Astrocyte (in vitro differentiated cells and primary cell): Measurements from ENCODE around the gene ZKSCAN3. TPM values are rescaled to one million over a fixed set of nuclear protein-coding genes. Genes with fewer than 3 reads are reported as not detected.
"Not testable (repeated sequence)": the region's sequence is repeated elsewhere in the genome, so short reads cannot be mapped to it uniquely, and the experiment has no call there.

Experiments used
- DNase-seq: peaks from one replicate; pipeline ENCODE4 v3.0.0-alpha.2; 2010; ENCODE audit warnings: low read depth
- FAIRE-seq: peaks from 2 replicates; lab custom pipeline; 2011; peaks lifted over from hg19 to GRCh38; lab: Jason Lieb, UNC
- H2AFZ ChIP-seq: 2 replicates; pipeline ENCODE4 v1.6.0; 2012; ENCODE audit warnings: low read depth, low read length, inconsistent platforms
- H3K27ac ChIP-seq: 2 replicates; pipeline ENCODE4 v1.5.1; 2011; ENCODE audit warnings: low read depth, low read length, inconsistent platforms
- H3K27me3 ChIP-seq: 2 replicates; pipeline ENCODE4 v1.6.0; 2011; ENCODE audit warnings: low read length, inconsistent platforms; ENCODE audit not compliant: insufficient read depth
- H3K36me3 ChIP-seq: 2 replicates; pipeline ENCODE4 v1.5.1; 2011; ENCODE audit warnings: low read length, inconsistent platforms; ENCODE audit not compliant: insufficient read depth
- H3K4me1 ChIP-seq: 2 replicates; pipeline ENCODE4 v1.5.1; 2011; ENCODE audit warnings: low read length, inconsistent platforms; ENCODE audit not compliant: insufficient read depth
- H3K4me2 ChIP-seq: 2 replicates; pipeline ENCODE4 v1.6.0; 2012; ENCODE audit warnings: low read length, inconsistent platforms
- H3K4me3 ChIP-seq: 2 replicates; pipeline ENCODE4 v1.5.1; 2011; ENCODE audit warnings: low read depth, mild to moderate bottlenecking, low read length, inconsistent platforms; ENCODE audit not compliant: insufficient read depth
- H3K79me2 ChIP-seq: 2 replicates; pipeline ENCODE4 v1.6.0; 2012; ENCODE audit warnings: mild to moderate bottlenecking, low read length, inconsistent platforms; ENCODE audit not compliant: insufficient read depth
- H3K9ac ChIP-seq: 2 replicates; pipeline ENCODE4 v1.6.0; 2012; ENCODE audit warnings: mild to moderate bottlenecking, low read length, inconsistent platforms
- H3K9me3 ChIP-seq: 2 replicates; pipeline ENCODE4 v1.5.1; 2012; ENCODE audit warnings: low read depth, mild to moderate bottlenecking, low read length, inconsistent platforms; ENCODE audit not compliant: insufficient read depth
- H4K20me1 ChIP-seq: 2 replicates; pipeline ENCODE4 v1.6.0; 2012; ENCODE audit warnings: low read length, inconsistent platforms; ENCODE audit not compliant: insufficient read depth
- H3K27ac Mint-ChIP-seq: one replicate; pipeline ENCODE4 v1.8.0; 2021; ENCODE audit warnings: mild to moderate bottlenecking, mixed read lengths; ENCODE audit not compliant: unreplicated experiment
- H3K27me3 Mint-ChIP-seq: one replicate; pipeline ENCODE4 v1.8.0; 2021; ENCODE audit warnings: low read depth, mixed read lengths; ENCODE audit not compliant: unreplicated experiment
- H3K36me3 Mint-ChIP-seq: one replicate; pipeline ENCODE4 v1.8.0; 2021; ENCODE audit warnings: low read depth, mixed read lengths; ENCODE audit not compliant: unreplicated experiment
- H3K4me1 Mint-ChIP-seq: one replicate; pipeline ENCODE4 v1.8.0; 2021; ENCODE audit warnings: low read depth, mixed read lengths; ENCODE audit not compliant: unreplicated experiment
- H3K4me3 Mint-ChIP-seq: one replicate; pipeline ENCODE4 v1.8.0; 2021; ENCODE audit warnings: mild to moderate bottlenecking, moderate library complexity, mixed read lengths; ENCODE audit not compliant: unreplicated experiment
- H3K9me3 Mint-ChIP-seq: one replicate; pipeline ENCODE4 v1.8.0; 2021; ENCODE audit warnings: mild to moderate bottlenecking, mixed read lengths; ENCODE audit not compliant: unreplicated experiment
- EZH2 ChIP-seq: IDR thresholded peaks from 2 replicates; pipeline ENCODE4 v1.6.1; 2012; ENCODE audit warnings: mild to moderate bottlenecking, low read length, inconsistent platforms; ENCODE audit not compliant: insufficient read depth
- total RNA-seq: library from RNA; stranded (reverse); gene quantifications from 2 replicates; pipeline ENCODE4 v1.2.1, GENCODE V29; 2021
- TF ChIP-seq, protein P1 (sequence below): IDR thresholded peaks from 2 replicates; pipeline ENCODE4 v1.5.1; 2011; ENCODE audit warnings: low read depth, mild to moderate bottlenecking, inconsistent platforms, low read length, moderate library complexity; ENCODE audit not compliant: insufficient read depth

The ZKSCAN3 gene
- total RNA-seq, 1 donor from 2014 or later, result 8.0 TPM

DNA sequence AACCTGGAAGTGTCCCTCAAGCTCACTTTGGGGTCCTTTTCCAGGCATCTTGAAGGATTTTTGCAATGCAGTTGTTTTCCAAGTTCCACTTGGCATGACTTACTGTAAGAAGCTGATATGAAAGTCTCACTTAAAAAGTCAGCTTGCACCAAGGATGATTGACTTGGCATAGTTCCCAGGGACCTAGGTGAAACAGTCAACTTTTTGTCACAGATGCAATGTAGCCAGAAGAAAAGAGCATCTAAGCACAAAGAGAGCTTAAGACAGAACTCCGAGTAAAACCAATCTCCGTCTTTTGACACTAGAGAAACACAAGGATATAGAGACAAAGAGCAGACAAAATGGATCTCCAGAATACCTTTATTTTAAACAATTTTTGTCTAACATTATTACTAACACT, 52.5 kb downstream of the ZKSCAN3 start:
- Histone ChIP-seq H3K9me3 (no peaks in the 10 kb centered on the region), H2AFZ (no peak overlapping the region), H3K36me3 (peaks cover 2% of the 10 kb centered on the region), H3K27ac (no peak overlapping the region), H3K4me2 (no peak overlapping the region), H3K4me1 (peaks cover 4% of the 10 kb centered on the region), H3K27me3 (no peaks in the 10 kb centered on the region), H4K20me1 (no peaks in the 10 kb centered on the region), H3K4me3 (no peak overlapping the region), H3K9ac (no peak overlapping the region), H3K79me2 (peaks cover 21% of the 10 kb centered on the region)
- FAIRE-seq (no peak), DNase-seq (no peak)
- TF ChIP-seq, protein P1, sequence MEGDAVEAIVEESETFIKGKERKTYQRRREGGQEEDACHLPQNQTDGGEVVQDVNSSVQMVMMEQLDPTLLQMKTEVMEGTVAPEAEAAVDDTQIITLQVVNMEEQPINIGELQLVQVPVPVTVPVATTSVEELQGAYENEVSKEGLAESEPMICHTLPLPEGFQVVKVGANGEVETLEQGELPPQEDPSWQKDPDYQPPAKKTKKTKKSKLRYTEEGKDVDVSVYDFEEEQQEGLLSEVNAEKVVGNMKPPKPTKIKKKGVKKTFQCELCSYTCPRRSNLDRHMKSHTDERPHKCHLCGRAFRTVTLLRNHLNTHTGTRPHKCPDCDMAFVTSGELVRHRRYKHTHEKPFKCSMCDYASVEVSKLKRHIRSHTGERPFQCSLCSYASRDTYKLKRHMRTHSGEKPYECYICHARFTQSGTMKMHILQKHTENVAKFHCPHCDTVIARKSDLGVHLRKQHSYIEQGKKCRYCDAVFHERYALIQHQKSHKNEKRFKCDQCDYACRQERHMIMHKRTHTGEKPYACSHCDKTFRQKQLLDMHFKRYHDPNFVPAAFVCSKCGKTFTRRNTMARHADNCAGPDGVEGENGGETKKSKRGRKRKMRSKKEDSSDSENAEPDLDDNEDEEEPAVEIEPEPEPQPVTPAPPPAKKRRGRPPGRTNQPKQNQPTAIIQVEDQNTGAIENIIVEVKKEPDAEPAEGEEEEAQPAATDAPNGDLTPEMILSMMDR, result no peak
- TF ChIP-seq EZH2, result no peak
- no peaks in the 10 kb centered on the region for H3K9me3 Mint-ChIP-seq
- H3K36me3 Mint-ChIP-seq, result no peaks in the 10 kb centered on the region
- H3K4me3 Mint-ChIP-seq, result no peak overlapping the region
- H3K4me1 Mint-ChIP-seq, result peaks cover 5% of the 10 kb centered on the region
- H3K27me3 Mint-ChIP-seq, result peaks cover 4% of the 10 kb centered on the region
- H3K27ac Mint-ChIP-seq, result no peak overlapping the region

DNA sequence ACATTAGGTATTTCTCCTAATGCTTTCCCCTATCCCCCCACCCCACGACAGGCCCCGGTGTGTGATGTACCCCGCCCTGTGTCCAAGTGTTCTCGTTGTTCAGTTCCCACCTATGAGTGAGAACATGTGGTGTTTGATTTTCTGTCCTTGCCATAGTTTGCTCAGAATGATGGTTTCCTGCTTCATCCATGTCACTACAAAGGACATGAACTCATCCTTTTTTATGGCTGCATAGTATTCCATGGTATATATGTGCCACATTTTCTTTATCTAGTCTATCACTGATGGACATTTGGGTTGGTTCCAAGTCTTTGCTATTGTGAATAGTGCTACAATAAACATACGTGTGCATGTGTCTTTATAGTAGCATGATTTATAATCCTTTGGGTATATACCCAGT, 54.2 kb downstream of the ZKSCAN3 start:
- FAIRE-seq, H3K4me1 Mint-ChIP-seq: not testable (repeated sequence)

DNA sequence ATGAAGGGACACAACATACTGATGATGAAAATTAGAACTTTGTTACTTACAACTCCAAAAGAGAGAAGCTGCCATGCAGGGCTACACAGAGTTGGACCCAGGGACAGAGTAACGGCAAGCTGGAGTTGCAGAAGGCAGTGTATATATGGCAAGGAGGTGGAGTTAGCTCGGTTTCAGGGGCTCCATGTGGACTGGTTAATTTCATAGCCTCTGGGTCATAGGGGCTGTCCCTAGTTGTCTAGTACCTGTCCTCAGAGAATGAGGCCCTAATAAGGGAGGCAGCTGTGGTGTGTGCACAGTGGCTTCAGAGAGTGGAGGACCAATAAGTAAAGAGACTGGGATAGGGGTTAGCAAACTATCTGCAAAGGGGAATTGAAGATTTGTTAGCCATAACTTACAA, 57.7 kb downstream of the ZKSCAN3 start:
- peaks cover 2% of the 10 kb centered on the region for H3K9me3 Mint-ChIP-seq
- H3K4me1 Mint-ChIP-seq, result no peaks in the 10 kb centered on the region
- DNase-seq (no peak), FAIRE-seq (no peak)
- Histone ChIP-seq H3K4me3 (no peak overlapping the region), H4K20me1 (no peaks in the 10 kb centered on the region), H3K36me3 (no peaks in the 10 kb centered on the region), H2AFZ (no peak overlapping the region), H3K4me2 (no peak overlapping the region), H3K27ac (no peak overlapping the region), H3K9ac (no peak overlapping the region), H3K27me3 (peaks cover 2% of the 10 kb centered on the region), H3K4me1 (no peaks in the 10 kb centered on the region), H3K79me2 (no peaks in the 10 kb centered on the region), H3K9me3 (no peaks in the 10 kb centered on the region)
- peaks cover 7% of the 10 kb centered on the region for H3K27me3 Mint-ChIP-seq
- H3K27ac Mint-ChIP-seq, result no peak overlapping the region
- H3K36me3 Mint-ChIP-seq, result no peaks in the 10 kb centered on the region
- TF ChIP-seq, protein P1, result no peak
- no peak for TF ChIP-seq EZH2
- H3K4me3 Mint-ChIP-seq, result no peak overlapping the region

More for the DNA sequence above, 54.2 kb downstream of the ZKSCAN3 start:
- H2AFZ ChIP-seq, H3K27me3 ChIP-seq, H3K9me3 ChIP-seq, H3K4me3 Mint-ChIP-seq, H3K36me3 ChIP-seq, DNase-seq, H3K27me3 Mint-ChIP-seq, H3K27ac ChIP-seq, H3K4me1 ChIP-seq, H4K20me1 ChIP-seq, H3K27ac Mint-ChIP-seq, H3K9ac ChIP-seq, H3K79me2 ChIP-seq, H3K9me3 Mint-ChIP-seq, H3K4me3 ChIP-seq, H3K36me3 Mint-ChIP-seq, H3K4me2 ChIP-seq: not testable (repeated sequence)
